ENCODE measurements around the gene C1QL4.
"Not testable (repeated sequence)": the region's sequence is repeated elsewhere in the genome, so short reads cannot be mapped to it uniquely, and the experiment has no call there.

Gene C1QL4

GRCh38 chr12:49288922-49289555 lies 47.9 kb downstream of the C1QL4 start:
- DNase-seq (ENCODE audit: low spot score in 2 of 2) (no peak), ATAC-seq (no peak)
- Mint-ChIP-seq H3K27ac (no peak overlapping the region), H3K4me3 (no peak overlapping the region), H3K9me3 (no peaks in the 10 kb centered on the region), H3K4me1 (no peaks in the 10 kb centered on the region), H3K36me3 (no peaks in the 10 kb centered on the region)

DNA sequence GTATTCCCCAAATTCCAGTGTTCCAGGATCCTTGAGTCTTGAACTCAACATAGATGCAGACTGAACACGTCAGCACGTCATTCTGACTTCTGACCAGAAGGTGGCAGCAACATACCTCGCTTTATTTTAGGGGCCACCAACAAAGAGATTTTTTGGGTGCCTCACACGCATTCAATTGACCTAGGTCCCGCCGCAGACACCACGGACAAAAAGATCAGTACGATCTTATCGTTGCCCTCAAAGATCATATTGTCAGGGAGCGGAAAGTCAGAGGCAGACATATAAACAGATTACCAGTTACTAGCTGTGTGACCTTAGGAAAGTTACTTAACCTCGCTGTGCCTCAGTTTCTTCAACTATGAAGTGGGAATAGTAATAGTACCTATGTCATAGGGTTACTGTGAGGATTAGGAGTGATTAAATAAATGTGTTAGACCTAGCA lies 48.6 kb downstream of the C1QL4 start:
- DNase-seq (ENCODE audit: low spot score in 2 of 2) (peak; percentile 60 to 83), ATAC-seq (peak; percentile 67)
- Mint-ChIP-seq H3K9me3 (no peaks in the 10 kb centered on the region), H3K36me3 (no peaks in the 10 kb centered on the region), H3K27ac (no peak overlapping the region), H3K4me1 (no peaks in the 10 kb centered on the region), H3K4me3 (no peak overlapping the region)

- Mint-ChIP-seq H3K36me3 (no peaks in the 10 kb centered on the region), H3K4me1 (no peaks in the 10 kb centered on the region), H3K4me3 (no peak overlapping the region), H3K27ac (no peak overlapping the region), H3K9me3 (no peaks in the 10 kb centered on the region)
- DNase-seq (ENCODE audit: low spot score in 2 of 2) (no peak), ATAC-seq (no peak)
Observed at GRCh38 chr12:49287876-49288275, 49.1 kb downstream of the C1QL4 start.

- Mint-ChIP-seq H3K27ac (no peak overlapping the region), H3K4me1 (no peaks in the 10 kb centered on the region), H3K4me3 (no peak overlapping the region), H3K36me3 (no peaks in the 10 kb centered on the region), H3K9me3 (no peaks in the 10 kb centered on the region)
- ATAC-seq (no peak), DNase-seq (ENCODE audit: low spot score in 2 of 2) (no peak)
Observed at GRCh38 chr12:49284672-49285071, 52.3 kb downstream of the C1QL4 start.

DNA sequence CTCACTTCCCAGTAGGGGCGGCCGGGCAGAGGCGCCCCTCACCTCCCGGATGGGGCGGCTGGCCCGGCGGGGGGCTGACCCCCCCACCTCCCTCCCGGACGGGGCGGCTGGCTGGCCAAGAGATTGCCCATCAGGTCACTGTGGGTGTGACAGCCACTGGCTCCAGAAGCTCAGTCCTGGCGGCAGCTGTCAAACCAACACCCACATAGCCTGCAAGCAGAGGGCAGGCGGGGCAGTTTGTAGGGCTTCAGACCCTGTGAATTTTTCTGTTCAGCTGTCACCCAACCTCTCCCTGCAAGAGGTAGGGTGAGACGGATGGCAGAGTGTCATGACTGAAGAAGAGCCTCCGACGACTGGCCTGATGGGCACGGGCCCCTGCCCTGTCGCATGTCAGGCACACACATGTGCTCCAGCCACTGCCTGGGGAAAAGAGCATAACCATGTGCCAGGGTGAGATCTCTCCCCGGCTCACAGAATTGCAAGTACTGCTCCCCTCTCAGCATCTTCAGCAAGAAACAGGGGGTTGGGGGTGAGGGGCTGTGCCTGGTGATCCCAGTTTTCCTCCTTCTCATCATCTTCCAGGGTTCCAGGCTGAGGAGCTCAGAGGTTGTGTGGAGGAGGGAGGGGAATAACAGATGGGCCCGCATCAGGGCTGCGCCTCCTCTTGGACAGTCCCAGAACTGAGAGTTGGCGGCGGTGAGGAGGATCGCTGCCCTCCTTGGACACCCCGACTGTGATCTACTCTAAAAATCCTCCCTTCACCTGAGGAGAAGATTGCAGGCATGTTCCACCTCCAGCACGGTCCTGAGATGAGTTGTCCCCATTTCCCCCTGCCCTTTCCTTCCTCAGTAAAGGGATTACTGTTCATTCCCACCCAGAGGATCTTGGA lies 53.2 kb downstream of the C1QL4 start:
- H3K9me3 Mint-ChIP-seq, result no peaks in the 10 kb centered on the region
- DNase-seq (ENCODE audit: low spot score in 2 of 2) (no peak), ATAC-seq (no peak)
- no peaks in the 10 kb centered on the region for H3K36me3 Mint-ChIP-seq
- H3K4me1 Mint-ChIP-seq, result no peaks in the 10 kb centered on the region
- no peak overlapping the region for H3K27ac Mint-ChIP-seq
- H3K4me3 Mint-ChIP-seq, result no peak overlapping the region

GRCh38 chr12:49282740-49283375 lies 54.1 kb downstream of the C1QL4 start:
- not testable (repeated sequence) for ATAC-seq; H3K27ac Mint-ChIP-seq; H3K4me1 Mint-ChIP-seq; H3K4me3 Mint-ChIP-seq; H3K36me3 Mint-ChIP-seq; DNase-seq (ENCODE audit: low spot score in 2 of 2); H3K9me3 Mint-ChIP-seq
